ENCODE measurements around the gene TSPYL2. TPM values are rescaled to one million over a fixed set of nuclear protein-coding genes. Genes with fewer than 3 reads are reported as not detected.

TSPYL2 gene
- 10 to 100 TPM; 83.4 to 93.3 TPM for total RNA-seq

- ATAC-seq (replicated peaks in 1 of 2) (peak; percentile 79 to 81), DNase-seq (peak; percentile 92 to 94)
- Mint-ChIP-seq H3K9me3 (no peaks in the 10 kb centered on the region), H3K27ac (peak within 1 kb of the TSS; percentile 96), H3K4me1 (ENCODE audit: low read depth) (peaks cover 44% of the 10 kb centered on the region), H3K36me3 (ENCODE audit: insufficient read depth in 2 of 2) (peaks cover 15 to 16% of the 10 kb centered on the region in 2 donors), H3K27me3 (ENCODE audit: low read depth) (peaks cover 17% of the 10 kb centered on the region), H3K4me3 (peak within 1 kb of the TSS; percentile 90 to 94)
Observed at GRCh38 chrX:53081925-53082772, at the start of gene TSPYL2. Gene TSPYL2, plus strand, starts transcription at chrX:53082367. Its CDS starts 132 bp downstream, at chrX:53082499.

GRCh38 chrX:53036149-53036548 is 46.0 kb upstream of the TSPYL2 start:
- ATAC-seq (replicated peaks in 1 of 2) (no peak), DNase-seq (no peak)
- no peak overlapping the region for H3K4me3 Mint-ChIP-seq
- H3K36me3 Mint-ChIP-seq (ENCODE audit: insufficient read depth in 2 of 2): no peaks in the 10 kb centered on the region
- no peaks in the 10 kb centered on the region for H3K9me3 Mint-ChIP-seq
- peaks cover 45% of the 10 kb centered on the region for H3K27me3 Mint-ChIP-seq (ENCODE audit: low read depth)
- H3K4me1 Mint-ChIP-seq (ENCODE audit: low read depth): no peaks in the 10 kb centered on the region
- no peak overlapping the region for H3K27ac Mint-ChIP-seq

GRCh38 chrX:53039236-53039635 is 42.9 kb upstream of the TSPYL2 start:
- H3K36me3 Mint-ChIP-seq (ENCODE audit: insufficient read depth in 2 of 2): no peaks in the 10 kb centered on the region

GRCh38 chrX:53044995-53045394 is 37.2 kb upstream of the TSPYL2 start:
- H3K9me3 Mint-ChIP-seq: no peaks in the 10 kb centered on the region
- no peak overlapping the region for H3K27ac Mint-ChIP-seq
- DNase-seq: no peak
- ATAC-seq (replicated peaks in 1 of 2): no peak
- H3K4me3 Mint-ChIP-seq: no peak overlapping the region
- H3K27me3 Mint-ChIP-seq (ENCODE audit: low read depth): peaks cover 31% of the 10 kb centered on the region
- no peaks in the 10 kb centered on the region for H3K4me1 Mint-ChIP-seq (ENCODE audit: low read depth)
- no peaks in the 10 kb centered on the region for H3K36me3 Mint-ChIP-seq (ENCODE audit: insufficient read depth in 2 of 2)

More at GRCh38 chrX:53039236-53039635, 42.9 kb upstream of the TSPYL2 start:
- no peaks in the 10 kb centered on the region for H3K9me3 Mint-ChIP-seq
- H3K27ac Mint-ChIP-seq: no peak overlapping the region
- H3K4me1 Mint-ChIP-seq (ENCODE audit: low read depth): no peaks in the 10 kb centered on the region
- DNase-seq (no peak), ATAC-seq (replicated peaks in 1 of 2) (no peak)
- no peak overlapping the region for H3K4me3 Mint-ChIP-seq
- H3K27me3 Mint-ChIP-seq (ENCODE audit: low read depth): peaks cover 40% of the 10 kb centered on the region

GRCh38 chrX:53047228-53047627 is 34.9 kb upstream of the TSPYL2 start:
- H3K36me3 Mint-ChIP-seq (ENCODE audit: insufficient read depth in 2 of 2): no peaks in the 10 kb centered on the region
- no peaks in the 10 kb centered on the region for H3K9me3 Mint-ChIP-seq
- H3K27me3 Mint-ChIP-seq (ENCODE audit: low read depth): peaks cover 31% of the 10 kb centered on the region
- ATAC-seq (replicated peaks in 1 of 2) (no peak), DNase-seq (no peak)
- H3K4me1 Mint-ChIP-seq (ENCODE audit: low read depth): no peaks in the 10 kb centered on the region
- no peak overlapping the region for H3K27ac Mint-ChIP-seq
- no peak overlapping the region for H3K4me3 Mint-ChIP-seq

- no peaks in the 10 kb centered on the region for H3K4me1 Mint-ChIP-seq (ENCODE audit: low read depth)
- DNase-seq: no peak
- H3K27ac Mint-ChIP-seq: no peak within 1 kb of the TSS
- H3K4me3 Mint-ChIP-seq: peak within 1 kb of the TSS; percentile 25 to 52
- H3K27me3 Mint-ChIP-seq (ENCODE audit: low read depth): peaks cover 29% of the 10 kb centered on the region
- ATAC-seq (replicated peaks in 1 of 2): peak in 1 of 2 donors; percentile 43
- no peaks in the 10 kb centered on the region for H3K36me3 Mint-ChIP-seq (ENCODE audit: insufficient read depth in 2 of 2)
- H3K9me3 Mint-ChIP-seq: no peaks in the 10 kb centered on the region
Observed at GRCh38 chrX:53048169-53049126, 33.7 kb upstream of the TSPYL2 start, which contains the start of gene GPR173. Gene GPR173, plus strand, starts transcription at chrX:53048789. Its CDS starts 27,833 bp downstream, at chrX:53076622.

GRCh38 chrX:53049127-53049517 is 33.0 kb upstream of the TSPYL2 start:
- no peaks in the 10 kb centered on the region for H3K36me3 Mint-ChIP-seq (ENCODE audit: insufficient read depth in 2 of 2)
- DNase-seq (no peak), ATAC-seq (replicated peaks in 1 of 2) (no peak)
- peaks cover 23% of the 10 kb centered on the region for H3K27me3 Mint-ChIP-seq (ENCODE audit: low read depth)
- no peaks in the 10 kb centered on the region for H3K4me1 Mint-ChIP-seq (ENCODE audit: low read depth)
- no peak overlapping the region for H3K27ac Mint-ChIP-seq
- H3K9me3 Mint-ChIP-seq: no peaks in the 10 kb centered on the region
- H3K4me3 Mint-ChIP-seq: peak overlapping the region; percentile 14 to 52

- H3K36me3 Mint-ChIP-seq (ENCODE audit: insufficient read depth in 2 of 2): no peaks in the 10 kb centered on the region
- no peaks in the 10 kb centered on the region for H3K4me1 Mint-ChIP-seq (ENCODE audit: low read depth)
- ATAC-seq (replicated peaks in 1 of 2): no peak
- no peak overlapping the region for H3K4me3 Mint-ChIP-seq
- no peak for DNase-seq
- H3K27ac Mint-ChIP-seq: no peak overlapping the region
- no peaks in the 10 kb centered on the region for H3K9me3 Mint-ChIP-seq
- H3K27me3 Mint-ChIP-seq (ENCODE audit: low read depth): peaks cover 11% of the 10 kb centered on the region
Observed at GRCh38 chrX:53050841-53051240, 31.3 kb upstream of the TSPYL2 start.

GRCh38 chrX:53055244-53055849 is 26.8 kb upstream of the TSPYL2 start:
- DNase-seq (no peak), ATAC-seq (replicated peaks in 1 of 2) (no peak)
- Mint-ChIP-seq H3K9me3 (no peaks in the 10 kb centered on the region), H3K36me3 (ENCODE audit: insufficient read depth in 2 of 2) (no peaks in the 10 kb centered on the region), H3K4me1 (ENCODE audit: low read depth) (no peaks in the 10 kb centered on the region), H3K4me3 (no peak overlapping the region), H3K27ac (no peak overlapping the region), H3K27me3 (ENCODE audit: low read depth) (no peaks in the 10 kb centered on the region)

GRCh38 chrX:53056292-53056691 is 25.9 kb upstream of the TSPYL2 start:
- H3K9me3 Mint-ChIP-seq: no peaks in the 10 kb centered on the region
- no peak for DNase-seq
- no peaks in the 10 kb centered on the region for H3K4me1 Mint-ChIP-seq (ENCODE audit: low read depth)
- no peak overlapping the region for H3K4me3 Mint-ChIP-seq
- no peaks in the 10 kb centered on the region for H3K36me3 Mint-ChIP-seq (ENCODE audit: insufficient read depth in 2 of 2)
- peak; percentile 25 to 60 for ATAC-seq (replicated peaks in 1 of 2)
- H3K27ac Mint-ChIP-seq: no peak overlapping the region
- H3K27me3 Mint-ChIP-seq (ENCODE audit: low read depth): peaks cover under 1% of the 10 kb centered on the region

- no peaks in the 10 kb centered on the region for H3K36me3 Mint-ChIP-seq (ENCODE audit: insufficient read depth in 2 of 2)
- DNase-seq (no peak), ATAC-seq (replicated peaks in 1 of 2) (no peak)
- no peak overlapping the region for H3K27ac Mint-ChIP-seq
- no peak overlapping the region for H3K4me3 Mint-ChIP-seq
- no peaks in the 10 kb centered on the region for H3K9me3 Mint-ChIP-seq
- no peaks in the 10 kb centered on the region for H3K4me1 Mint-ChIP-seq (ENCODE audit: low read depth)
- peaks cover 23% of the 10 kb centered on the region for H3K27me3 Mint-ChIP-seq (ENCODE audit: low read depth)
Observed at GRCh38 chrX:53065104-53065503, 17.1 kb upstream of the TSPYL2 start.

GRCh38 chrX:53071064-53071463 is 11.1 kb upstream of the TSPYL2 start:
- no peak for ATAC-seq (replicated peaks in 1 of 2)
- Mint-ChIP-seq H3K36me3 (ENCODE audit: insufficient read depth in 2 of 2) (no peaks in the 10 kb centered on the region), H3K4me3 (no peak overlapping the region), H3K27me3 (ENCODE audit: low read depth) (peaks cover 24% of the 10 kb centered on the region), H3K9me3 (no peaks in the 10 kb centered on the region), H3K27ac (no peak overlapping the region), H3K4me1 (ENCODE audit: low read depth) (peaks cover 22% of the 10 kb centered on the region)
- no peak for DNase-seq

Measured in activated T-cell treated with anti-CD3 and anti-CD28 coated beads, Interleukin-2, amount 50 U/mL, for 72 hours (primary cell).